Neural cell (in vitro differentiated cells): ENCODE data around the gene GNG7. TPM values are rescaled to one million over a fixed set of nuclear protein-coding genes. Genes with fewer than 3 reads are reported as not detected.

Experiments used
- H2AFZ ChIP-seq: fragments of 200-600, 300-800 bp; sonication (generic), shearing (Covaris generic); 2 replicates; pipeline ENCODE4 v1.6.0; 2014; ENCODE audit warnings: low read depth, mild to moderate bottlenecking, antibody characterized with exemption, low read length, moderate library complexity
- H3F3A ChIP-seq: fragments of 200-600 bp; shearing (Covaris generic); 2 replicates; pipeline ENCODE4 v1.6.1; 2016; ENCODE audit warnings: mild to moderate bottlenecking, moderate library complexity, mixed read lengths, antibody characterized with exemption, low read length; ENCODE audit not compliant: insufficient read depth, poor library complexity, severe bottlenecking
- H3K27ac ChIP-seq: fragments of 200-600, 300-800 bp; sonication (generic), shearing (Covaris generic); 2 replicates; pipeline ENCODE4 v1.5.1; 2014; ENCODE audit warnings: mild to moderate bottlenecking, low read length, moderate library complexity
- H3K27me3 ChIP-seq: fragments of 300-800, 200-600 bp; sonication (generic), shearing (Covaris generic); 2 replicates; pipeline ENCODE4 v1.6.0; 2014; ENCODE audit warnings: mild to moderate bottlenecking, low read depth, low read length, moderate library complexity; ENCODE audit not compliant: insufficient read depth
- H3K36me3 ChIP-seq: fragments of 300-800, 200-600 bp; sonication (generic), shearing (Covaris generic); 2 replicates; pipeline ENCODE4 v1.5.1; 2014; ENCODE audit warnings: mild to moderate bottlenecking, antibody characterized with exemption, low read length, moderate library complexity; ENCODE audit not compliant: insufficient read depth
- H3K4me2 ChIP-seq: fragments of 300-800, 200-600 bp; sonication (generic), shearing (Covaris generic); 2 replicates; pipeline ENCODE4 v1.6.0; 2014; ENCODE audit warnings: mild to moderate bottlenecking, low read length
- H3K4me3 ChIP-seq: fragments of 300-800, 200-600 bp; sonication (generic), shearing (Covaris generic); 2 replicates; pipeline ENCODE4 v1.5.1; 2014; ENCODE audit warnings: mild to moderate bottlenecking, low read length, moderate library complexity
- H3K79me2 ChIP-seq: fragments of 200-600 bp; shearing (Covaris generic); replicated peaks from 2 replicates; pipeline ENCODE4 v1.6.0; 2014; ENCODE audit warnings: mild to moderate bottlenecking, low read length, moderate library complexity; ENCODE audit not compliant: insufficient read depth
- H3K9ac ChIP-seq: fragments of 300-800, 200-600 bp; sonication (generic), shearing (Covaris generic); 2 replicates; pipeline ENCODE4 v1.6.1; 2016; ENCODE audit warnings: mild to moderate bottlenecking, low read length, mixed read lengths
- H3K9me2 ChIP-seq: fragments of 200-600 bp; shearing (Covaris generic); 2 replicates; pipeline ENCODE4 v1.6.1; 2016; ENCODE audit warnings: mild to moderate bottlenecking, low read length, mixed read lengths; ENCODE audit not compliant: insufficient read depth
- H3K9me3 ChIP-seq: fragments of 200-600, 300-800 bp; sonication (generic), shearing (Covaris generic); 2 replicates; pipeline ENCODE4 v1.6.1; 2016; ENCODE audit warnings: mild to moderate bottlenecking, mixed run types, low read length, moderate library complexity, mixed read lengths
- H4K20me1 ChIP-seq: fragments of 200-600 bp; shearing (Covaris generic); 2 replicates; pipeline ENCODE4 v1.6.1; 2016; ENCODE audit warnings: mild to moderate bottlenecking, mixed run types; ENCODE audit not compliant: insufficient read depth
- CTCF ChIP-seq: fragments of 450-650 bp; IDR thresholded peaks from 2 replicates; pipeline ENCODE4 v1.5.1; 2014; ENCODE audit warnings: antibody characterized with exemption, mild to moderate bottlenecking, moderate library complexity; ENCODE audit not compliant: poor library complexity, severe bottlenecking
- EP300 ChIP-seq: fragments of 450-650 bp; conservative IDR thresholded peaks from 2 replicates; pipeline ENCODE4 v1.6.1; 2014; ENCODE audit warnings: antibody characterized with exemption, mild to moderate bottlenecking, moderate library complexity; ENCODE audit not compliant: poor library complexity, severe bottlenecking
- EZH2 ChIP-seq: fragments of 200-600, 300-800 bp; shearing (Covaris generic), sonication (generic); IDR thresholded peaks from 2 replicates; pipeline ENCODE4 v1.6.1; 2014; ENCODE audit warnings: antibody characterized with exemption, low read length, borderline replicate concordance, mild to moderate bottlenecking; ENCODE audit not compliant: insufficient read depth, poor library complexity, severe bottlenecking
- MXI1 ChIP-seq: fragments of 450-650 bp; conservative IDR thresholded peaks from 2 replicates; pipeline ENCODE4 v1.6.1; 2014; ENCODE audit warnings: antibody characterized with exemption, mild to moderate bottlenecking; ENCODE audit not compliant: poor library complexity, severe bottlenecking
- POLR2AphosphoS5 ChIP-seq: IDR thresholded peaks from 2 replicates; pipeline ENCODE4 v1.6.1; 2012
- RAD21 ChIP-seq: fragments of 450-650 bp; conservative IDR thresholded peaks from 2 replicates; pipeline ENCODE4 v1.6.1; 2014; ENCODE audit warnings: antibody characterized with exemption, mild to moderate bottlenecking, moderate library complexity
- REST ChIP-seq: IDR thresholded peaks from 2 replicates; pipeline ENCODE4 v1.6.1; 2012; ENCODE audit warnings: borderline replicate concordance
- SMC3 ChIP-seq: fragments of 450-650 bp; conservative IDR thresholded peaks from 2 replicates; pipeline ENCODE4 v1.6.1; 2014; ENCODE audit warnings: antibody characterized with exemption, mild to moderate bottlenecking, moderate library complexity; ENCODE audit not compliant: poor library complexity
- TAF1 ChIP-seq: IDR thresholded peaks from 2 replicates; pipeline ENCODE4 v1.6.1; 2012; ENCODE audit warnings: low read depth
- polyA plus RNA-seq: library from polyadenylated mRNA; depleted of rRNA; stranded (reverse); fragments of >200 nt; gene quantifications from 2 replicates; pipeline ENCODE4 v1.2.3, GENCODE V29; 2014

Gene GNG7
- polyA plus RNA-seq, 1 donor from 2014 or later = 3.0 TPM

GRCh38 chr19:2719920-2720776, 17.7 kb upstream of the GNG7 start:
- no peaks in the 10 kb centered on the region for H3K27me3 ChIP-seq
- peak overlapping the region; percentile 47 for H3K27ac ChIP-seq
- H4K20me1 ChIP-seq = no peaks in the 10 kb centered on the region
- no peaks in the 10 kb centered on the region for H3K9me2 ChIP-seq
- TF ChIP-seq CTCF (peak; percentile 36), SMC3 (no peak)
- peak overlapping the region; percentile 91 for H3K4me3 ChIP-seq
- H3K79me2 ChIP-seq = no peaks in the 10 kb centered on the region
- H3K9me3 ChIP-seq = no peaks in the 10 kb centered on the region
- no peaks in the 10 kb centered on the region for H3F3A ChIP-seq
- peak overlapping the region; percentile 80 for H3K4me2 ChIP-seq
- peak overlapping the region; percentile 88 for H3K9ac ChIP-seq
- H3K36me3 ChIP-seq = peaks cover 14% of the 10 kb centered on the region
- peak overlapping the region; percentile 45 for H2AFZ ChIP-seq

- H3K9me3 ChIP-seq = no peaks in the 10 kb centered on the region
- no peak overlapping the region for H2AFZ ChIP-seq
- peaks cover 14% of the 10 kb centered on the region for H3K36me3 ChIP-seq
- H3K27ac ChIP-seq = no peak overlapping the region
- no peak overlapping the region for H3K9ac ChIP-seq
- no peaks in the 10 kb centered on the region for H3K9me2 ChIP-seq
- H3K4me3 ChIP-seq = peak overlapping the region; percentile 91
- H3K4me2 ChIP-seq = no peak overlapping the region
- H4K20me1 ChIP-seq = no peaks in the 10 kb centered on the region
- no peaks in the 10 kb centered on the region for H3K79me2 ChIP-seq
- H3F3A ChIP-seq = no peaks in the 10 kb centered on the region
- TF ChIP-seq MXI1 (no peak), EZH2 (no peak), CTCF (no peak), EP300 (no peak), TAF1 (no peak), SMC3 (no peak), RAD21 (no peak), POLR2AphosphoS5 (no peak), REST (no peak)
- H3K27me3 ChIP-seq = no peaks in the 10 kb centered on the region
Measured at GRCh38 chr19:2719232-2719735, 16.8 kb upstream of the GNG7 start.
